ENCODE data around the gene CPNE6. TPM values are rescaled to one million over a fixed set of nuclear protein-coding genes. Genes with fewer than 3 reads are reported as not detected.
"Not testable (repeated sequence)": the region's sequence is repeated elsewhere in the genome, so short reads cannot be mapped to it uniquely, and the experiment has no call there.

Gene CPNE6
- total and polyA plus RNA-seq, 9 donors, result 0.23 to 0.33 TPM; not detected in 7

DNA sequence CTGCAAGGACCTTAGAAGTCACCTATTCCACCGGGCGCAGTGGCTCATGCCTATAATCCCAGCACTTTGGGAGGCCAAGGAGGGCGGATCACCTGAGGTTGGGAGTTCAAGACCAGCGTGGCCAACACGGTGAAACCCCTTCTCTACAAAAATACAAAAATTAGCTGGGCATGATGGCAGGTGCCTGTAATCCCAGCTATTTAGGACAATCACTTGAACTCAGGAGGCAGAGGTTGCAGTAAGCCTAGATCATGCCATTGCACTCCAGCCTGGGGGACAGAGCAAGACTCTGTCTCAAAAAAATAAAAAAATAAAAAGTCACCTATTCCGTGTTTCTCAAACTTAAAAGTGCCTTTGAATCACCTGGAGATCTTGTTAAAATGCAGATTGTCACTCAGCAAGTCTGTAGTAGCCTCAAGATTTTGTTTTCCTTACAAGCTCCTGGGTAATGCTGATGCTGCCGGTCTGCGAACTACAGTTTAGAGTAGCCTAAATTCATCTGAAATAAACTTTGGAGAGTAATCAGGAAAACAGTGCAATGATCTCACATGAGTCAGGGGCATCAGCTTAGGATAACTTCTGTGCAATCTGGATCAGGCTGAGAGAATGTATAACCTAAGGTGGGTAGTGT, 34.4 kb downstream of the CPNE6 start:
- H3K9me3 ChIP-seq (replicated peaks; ENCODE audit: control insufficient read depth, low read depth, low read length); H3K36me3 ChIP-seq (ENCODE audit: control insufficient read depth, insufficient read depth, low read length); H3K4me1 ChIP-seq (ENCODE audit: control insufficient read depth, insufficient read depth, low read length); H3K27ac ChIP-seq (ENCODE audit: low read length); DNase-seq; H3K27me3 ChIP-seq (ENCODE audit: control insufficient read depth, insufficient read depth, low read length); H3K4me3 ChIP-seq (ENCODE audit: low read length): not testable (repeated sequence)
- WGBS (ENCODE audit: insufficient coverage), result 90% methylated on average over 6 of the region's 8 CpGs

DNA sequence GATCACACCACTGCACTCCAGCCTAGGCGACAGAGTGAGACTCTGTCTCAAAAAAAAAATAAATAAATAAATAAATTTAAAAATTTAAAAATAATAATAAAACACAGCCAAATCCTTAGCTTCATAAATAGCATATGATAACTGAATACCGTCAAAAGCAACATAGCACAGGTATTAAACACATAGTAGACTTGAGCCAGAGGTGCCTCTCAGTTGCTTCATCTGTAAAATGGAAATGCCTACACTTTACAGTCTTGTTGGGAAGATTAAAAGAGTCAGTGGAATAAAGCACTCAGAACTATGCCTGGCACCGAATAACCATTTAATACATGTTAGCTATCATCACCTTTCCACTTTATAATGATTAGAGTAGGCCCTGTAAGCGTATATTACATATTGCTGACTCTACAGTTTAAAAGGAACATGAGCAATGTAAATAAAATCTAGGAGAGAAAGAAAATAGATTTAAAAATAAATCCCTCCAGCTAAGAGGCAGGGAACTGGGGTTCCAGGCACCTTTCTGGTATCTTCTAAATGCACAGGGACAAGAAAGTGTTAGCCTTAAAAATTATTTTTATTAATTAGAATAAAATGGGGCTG, 35.4 kb downstream of the CPNE6 start:
- H3K36me3 ChIP-seq (ENCODE audit: control insufficient read depth, insufficient read depth, low read length), result peaks cover 7% of the 10 kb centered on the region
- WGBS (ENCODE audit: insufficient coverage), result no CpG with 5 or more reads among the region's 4 CpGs
- peaks cover 3% of the 10 kb centered on the region for H3K4me1 ChIP-seq (ENCODE audit: control insufficient read depth, insufficient read depth, low read length)
- H3K27me3 ChIP-seq (ENCODE audit: control insufficient read depth, insufficient read depth, low read length), result no peaks in the 10 kb centered on the region
- H3K9me3 ChIP-seq (replicated peaks; ENCODE audit: control insufficient read depth, low read depth, low read length), result no peaks in the 10 kb centered on the region
- no peak overlapping the region for H3K27ac ChIP-seq (ENCODE audit: low read length)
- no peak overlapping the region for H3K4me3 ChIP-seq (ENCODE audit: low read length)
- DNase-seq, result no peak

DNA sequence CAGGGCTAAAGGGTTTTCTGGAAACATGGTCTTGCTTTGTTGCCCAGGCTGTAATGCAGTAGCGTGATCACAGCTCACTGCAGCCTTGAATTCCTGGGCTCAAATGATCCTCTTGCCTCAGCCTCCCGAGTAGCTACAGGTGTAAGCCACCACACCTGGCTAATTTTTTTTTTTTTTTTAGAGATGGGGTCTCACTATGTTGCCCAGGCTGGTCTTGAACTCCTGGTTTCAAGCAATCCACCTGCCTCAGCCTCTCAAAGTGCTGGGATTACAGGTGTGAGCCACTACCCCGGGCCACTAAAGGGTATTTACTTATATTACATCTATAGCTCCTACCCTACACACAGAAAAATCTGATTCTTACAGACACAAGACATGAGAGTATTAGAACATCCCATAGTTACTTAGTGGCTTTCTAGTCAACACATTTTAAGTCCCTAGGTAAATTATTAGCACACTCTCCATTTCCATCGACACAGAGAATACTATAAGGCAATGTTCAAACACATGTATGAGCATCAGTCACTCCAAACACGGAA, 37.0 kb downstream of the CPNE6 start:
- H3K4me3 ChIP-seq (ENCODE audit: low read length), result no peak overlapping the region
- WGBS (ENCODE audit: insufficient coverage), result 100% methylated on average over 1 of the region's 5 CpGs
- peak overlapping the region; percentile 3 for H3K27ac ChIP-seq (ENCODE audit: low read length)
- no peak for DNase-seq
- H3K4me1 ChIP-seq (ENCODE audit: control insufficient read depth, insufficient read depth, low read length), result peaks cover 4% of the 10 kb centered on the region
- H3K9me3 ChIP-seq (replicated peaks; ENCODE audit: control insufficient read depth, low read depth, low read length), result no peaks in the 10 kb centered on the region
- no peaks in the 10 kb centered on the region for H3K27me3 ChIP-seq (ENCODE audit: control insufficient read depth, insufficient read depth, low read length)
- H3K36me3 ChIP-seq (ENCODE audit: control insufficient read depth, insufficient read depth, low read length), result peaks cover 4% of the 10 kb centered on the region

DNA sequence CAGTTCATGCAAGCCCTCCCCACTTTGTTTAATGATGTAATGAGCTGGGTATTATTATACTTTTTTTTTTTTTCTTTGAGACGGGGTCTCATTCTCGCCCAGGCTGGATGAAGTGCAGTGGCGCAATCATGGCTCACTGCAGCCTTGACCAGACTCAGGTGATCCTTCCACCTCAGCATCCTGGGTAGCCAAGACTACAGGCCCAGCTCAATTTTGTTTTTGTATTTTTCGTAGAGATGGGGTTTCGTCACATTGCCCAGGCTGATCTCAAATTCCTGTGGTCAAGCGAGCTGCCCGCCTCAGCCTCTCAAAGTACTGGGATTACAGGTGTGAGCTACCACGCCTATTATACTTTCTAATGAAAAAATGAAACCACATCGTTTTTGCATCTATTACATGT, 38.7 kb downstream of the CPNE6 start:
- no peak for DNase-seq
- H3K4me1 ChIP-seq (ENCODE audit: control insufficient read depth, insufficient read depth, low read length), result peaks cover 11% of the 10 kb centered on the region
- H3K9me3 ChIP-seq (replicated peaks; ENCODE audit: control insufficient read depth, low read depth, low read length), result no peaks in the 10 kb centered on the region
- no peak overlapping the region for H3K4me3 ChIP-seq (ENCODE audit: low read length)
- no peaks in the 10 kb centered on the region for H3K36me3 ChIP-seq (ENCODE audit: control insufficient read depth, insufficient read depth, low read length)
- WGBS (ENCODE audit: insufficient coverage), result 87% methylated on average over 3 of the region's 9 CpGs
- no peak overlapping the region for H3K27ac ChIP-seq (ENCODE audit: low read length)
- H3K27me3 ChIP-seq (ENCODE audit: control insufficient read depth, insufficient read depth, low read length), result no peaks in the 10 kb centered on the region

DNA sequence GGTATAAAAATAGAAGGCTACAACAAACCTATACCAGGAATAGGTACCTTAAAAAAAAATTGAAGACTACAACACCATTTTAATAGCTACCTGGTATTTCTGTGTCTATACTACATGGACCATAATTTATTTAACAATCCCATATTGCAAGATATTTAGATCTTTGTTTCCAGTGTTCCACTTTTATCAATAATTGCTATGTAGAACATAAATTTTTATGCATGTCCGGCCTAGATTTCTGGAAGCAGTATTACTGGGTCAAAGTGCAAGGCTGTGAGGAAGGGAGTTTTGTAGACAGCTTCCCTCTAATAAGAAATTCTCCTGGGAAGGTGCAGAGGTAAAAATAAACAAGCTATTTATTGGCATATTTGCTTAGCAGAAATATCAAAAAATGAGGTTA, 39.2 kb downstream of the CPNE6 start:
- Histone ChIP-seq H3K27me3 (ENCODE audit: control insufficient read depth, insufficient read depth, low read length) (no peaks in the 10 kb centered on the region), H3K4me3 (ENCODE audit: low read length) (no peak overlapping the region), H3K36me3 (ENCODE audit: control insufficient read depth, insufficient read depth, low read length) (no peaks in the 10 kb centered on the region), H3K4me1 (ENCODE audit: control insufficient read depth, insufficient read depth, low read length) (peaks cover 14% of the 10 kb centered on the region), H3K9me3 (replicated peaks; ENCODE audit: control insufficient read depth, low read depth, low read length) (no peaks in the 10 kb centered on the region), H3K27ac (ENCODE audit: low read length) (no peak overlapping the region)
- no CpG with 5 or more reads among the region's 1 CpG for WGBS (ENCODE audit: insufficient coverage)
- no peak for DNase-seq

DNA sequence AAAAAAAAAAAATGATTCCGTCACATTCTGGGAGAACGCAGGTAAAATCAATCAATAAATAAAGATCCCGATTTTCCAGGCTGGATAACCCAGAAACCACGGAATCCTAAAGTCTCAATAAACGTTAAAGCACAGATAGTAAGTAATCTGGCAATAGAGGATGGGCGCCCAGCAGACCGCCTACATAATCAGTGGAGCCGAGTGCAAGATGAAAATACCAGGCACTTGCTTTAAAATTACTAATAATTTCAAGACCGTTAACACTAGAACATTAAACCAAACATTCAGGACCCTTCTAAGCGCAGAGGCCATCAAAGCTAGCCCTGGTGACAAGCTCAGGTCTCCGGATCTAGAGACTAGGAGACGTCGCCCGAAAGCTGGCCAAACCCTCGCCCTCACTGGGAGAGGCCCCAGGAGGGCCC, 42.0 kb downstream of the CPNE6 start:
- Histone ChIP-seq H3K27me3 (ENCODE audit: control insufficient read depth, insufficient read depth, low read length) (no peaks in the 10 kb centered on the region), H3K4me3 (ENCODE audit: low read length) (peak overlapping the region; percentile 79), H3K9me3 (replicated peaks; ENCODE audit: control insufficient read depth, low read depth, low read length) (no peaks in the 10 kb centered on the region), H3K27ac (ENCODE audit: low read length) (peak overlapping the region; percentile 99), H3K4me1 (ENCODE audit: control insufficient read depth, insufficient read depth, low read length) (peaks cover 23% of the 10 kb centered on the region), H3K36me3 (ENCODE audit: control insufficient read depth, insufficient read depth, low read length) (peaks cover 24% of the 10 kb centered on the region)
- no peak for DNase-seq
- WGBS (ENCODE audit: insufficient coverage), result 7% methylated on average over 8 of the region's 15 CpGs

DNA sequence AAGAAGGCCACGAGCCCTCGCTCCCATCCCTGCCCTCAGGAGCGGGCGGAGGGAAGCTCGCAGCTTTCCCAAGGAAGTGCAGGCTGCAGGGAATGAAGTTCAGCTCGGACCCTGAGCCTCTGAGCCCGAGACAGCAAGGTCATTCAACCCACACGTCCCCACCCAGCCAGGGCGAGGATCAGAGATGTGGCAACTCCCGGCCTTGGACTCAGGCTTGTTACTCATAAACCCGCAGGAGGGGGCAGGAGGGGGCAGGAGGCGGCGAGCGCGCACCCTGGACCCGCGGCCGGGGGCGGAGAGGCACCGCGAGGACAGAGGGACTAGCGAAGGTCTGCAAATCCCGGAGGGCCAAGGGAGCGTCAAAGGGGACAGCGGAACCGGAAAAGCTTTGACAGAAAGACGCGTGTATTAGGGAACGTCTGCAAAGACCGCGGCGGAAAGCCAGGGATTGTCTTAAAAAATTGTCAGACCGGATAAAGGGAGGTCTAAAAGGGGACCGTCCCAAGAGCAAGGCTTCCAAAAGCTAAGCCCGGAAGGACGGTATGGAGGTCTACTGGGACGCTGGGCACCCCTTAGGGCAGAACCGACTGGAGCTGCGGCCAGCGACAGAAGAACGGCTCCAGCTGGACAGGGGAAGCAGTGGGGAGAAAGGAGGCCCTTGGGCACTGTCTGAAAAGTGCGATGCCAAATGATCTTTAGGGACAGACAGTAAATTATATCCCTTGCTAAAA, 42.6 kb downstream of the CPNE6 start:
- Histone ChIP-seq H3K27ac (ENCODE audit: low read length) (peak overlapping the region; percentile 99), H3K36me3 (ENCODE audit: control insufficient read depth, insufficient read depth, low read length) (peaks cover 30% of the 10 kb centered on the region), H3K9me3 (replicated peaks; ENCODE audit: control insufficient read depth, low read depth, low read length) (no peaks in the 10 kb centered on the region), H3K4me3 (ENCODE audit: low read length) (peak overlapping the region; percentile 79), H3K27me3 (ENCODE audit: control insufficient read depth, insufficient read depth, low read length) (no peaks in the 10 kb centered on the region), H3K4me1 (ENCODE audit: control insufficient read depth, insufficient read depth, low read length) (peaks cover 20% of the 10 kb centered on the region)
- WGBS (ENCODE audit: insufficient coverage), result under 1% methylated on average over 41 of the region's 42 CpGs
- DNase-seq, result peak; percentile 95

DNA sequence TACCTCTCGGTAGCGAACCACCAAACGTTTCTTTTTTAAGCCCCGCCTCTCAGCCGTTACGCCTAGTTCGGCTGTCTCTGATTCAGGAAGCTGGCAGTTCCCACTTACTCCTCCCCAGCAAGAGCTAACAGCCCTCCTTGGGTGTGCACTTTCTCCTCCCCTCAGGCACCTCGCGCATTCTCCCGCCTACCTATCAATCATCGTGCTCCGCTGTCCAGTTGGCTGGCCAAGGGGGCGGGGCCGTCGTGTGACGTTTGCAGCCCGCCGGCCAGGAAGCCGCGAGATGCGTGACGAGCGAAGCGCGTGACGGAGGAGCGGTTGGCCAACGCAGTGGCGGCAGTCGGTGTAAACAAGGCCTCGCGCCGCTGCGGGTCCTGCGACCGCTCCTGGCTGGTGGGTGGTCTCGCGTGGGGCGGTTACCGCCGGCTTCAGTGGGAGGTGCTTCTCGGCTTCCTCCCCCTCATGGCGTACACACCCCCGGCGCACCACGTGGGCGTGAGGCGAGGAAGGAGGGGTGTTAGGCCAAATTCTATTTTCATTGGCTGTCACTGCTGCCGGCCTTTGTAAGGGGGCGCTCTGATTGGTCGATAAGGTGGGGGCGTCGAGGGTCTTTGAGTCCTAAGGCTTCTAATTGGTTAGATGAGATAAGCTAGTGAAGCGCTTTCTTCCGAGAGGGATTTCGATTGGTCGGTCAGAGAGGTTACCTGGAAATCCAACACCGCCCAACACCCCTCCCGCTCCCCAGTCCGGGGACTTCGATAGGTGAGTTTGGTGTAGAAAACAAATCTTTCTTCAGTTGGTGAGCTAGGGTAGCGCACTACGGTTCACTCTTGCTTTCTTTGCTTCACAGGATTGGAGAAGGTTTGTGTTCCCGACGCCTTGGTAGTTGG, 43.4 kb downstream of the CPNE6 start, which contains the start of the genes DCAF11 and NRL:
Gene DCAF11 (plus strand): TSS at position 246 of the 890 bp plus-strand sequence. CDS start 818 bp downstream, outside the sequence.
Gene NRL (minus strand): TSS at position 418 of the 890 bp plus-strand sequence. CDS start 32,101 bp downstream, outside the sequence.
- peak within 1 kb of the TSS; percentile 99 for H3K27ac ChIP-seq (ENCODE audit: low read length)

DNA sequence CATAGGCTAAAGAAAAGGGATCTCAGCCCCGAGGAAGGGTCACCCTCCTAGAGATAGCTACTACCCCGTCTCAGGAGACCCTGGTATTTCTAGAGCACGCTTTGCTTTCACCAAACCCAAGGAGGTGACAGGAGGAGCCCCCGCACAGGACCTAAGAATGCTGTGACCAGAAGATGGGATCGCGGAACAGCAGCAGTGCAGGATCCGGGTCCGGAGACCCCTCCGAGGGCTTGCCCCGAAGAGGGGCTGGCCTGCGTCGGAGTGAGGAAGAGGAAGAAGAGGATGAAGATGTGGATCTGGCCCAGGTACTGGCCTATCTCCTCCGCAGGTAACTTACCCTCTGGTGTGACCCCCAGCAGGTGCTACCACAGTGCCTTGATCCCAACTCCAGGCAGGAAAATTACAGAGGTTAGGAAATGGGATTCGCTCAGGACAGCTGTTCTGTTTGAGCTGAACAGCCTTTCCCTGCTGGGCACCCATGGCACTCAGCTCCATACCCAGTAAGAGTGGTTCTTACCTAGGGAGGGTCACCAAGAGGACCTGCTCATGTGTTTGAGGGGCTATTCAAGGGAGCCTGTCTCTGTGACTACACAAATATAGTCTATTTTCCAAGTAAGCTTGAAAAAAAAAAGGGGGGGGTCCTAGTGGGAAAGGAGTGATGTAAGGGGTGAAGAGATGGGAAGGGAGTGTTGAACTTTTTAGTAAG, 44.2 kb downstream of the CPNE6 start:
- no peak for DNase-seq
- Histone ChIP-seq H3K4me1 (ENCODE audit: control insufficient read depth, insufficient read depth, low read length) (peaks cover 20% of the 10 kb centered on the region), H3K9me3 (replicated peaks; ENCODE audit: control insufficient read depth, low read depth, low read length) (no peaks in the 10 kb centered on the region), H3K27me3 (ENCODE audit: control insufficient read depth, insufficient read depth, low read length) (no peaks in the 10 kb centered on the region), H3K27ac (ENCODE audit: low read length) (peak overlapping the region; percentile 99), H3K4me3 (ENCODE audit: low read length) (peak overlapping the region; percentile 79), H3K36me3 (ENCODE audit: control insufficient read depth, insufficient read depth, low read length) (peaks cover 43% of the 10 kb centered on the region)
- 13% methylated on average over 3 of the region's 14 CpGs for WGBS (ENCODE audit: insufficient coverage)

More for the DNA sequence above, 43.4 kb downstream of the CPNE6 start, which contains the start of the genes DCAF11 and NRL:
- Histone ChIP-seq H3K27me3 (ENCODE audit: control insufficient read depth, insufficient read depth, low read length) (no peaks in the 10 kb centered on the region), H3K4me3 (ENCODE audit: low read length) (peak within 1 kb of the TSS; percentile 79), H3K36me3 (ENCODE audit: control insufficient read depth, insufficient read depth, low read length) (peaks cover 38% of the 10 kb centered on the region), H3K9me3 (replicated peaks; ENCODE audit: control insufficient read depth, low read depth, low read length) (no peaks in the 10 kb centered on the region), H3K4me1 (ENCODE audit: control insufficient read depth, insufficient read depth, low read length) (peaks cover 20% of the 10 kb centered on the region)
- peak; percentile 100 for DNase-seq
- WGBS (ENCODE audit: insufficient coverage), result 0% methylated on average over 35 of the region's 65 CpGs
